Measurements from ENCODE around the gene UBTF. TPM values are rescaled to one million over a fixed set of nuclear protein-coding genes. Genes with fewer than 3 reads are reported as not detected.
A peak's percentile ranks its signal among the peaks of the same experiment; 100 is the strongest.

The UBTF gene
- total RNA-seq, 1 experiment from 2014 or later: 75.9 TPM

- ChIA-PET POLR2A (interaction anchor here (1.0 kb wide), 1 partner anchor 114 kb away, joined by 3 read pairs; no protein-coding TSS in a partner anchor), CTCF (interaction anchor here (1.0 to 3.9 kb wide), 4 partner anchors 9 to 133 kb away, joined by 3 to 37 read pairs (median 8); partner anchors contain the start of gene GRN)
- no peak for DNase-seq (ENCODE audit: low spot score)
- Mint-ChIP-seq H3K4me3 (no peak overlapping the region), H3K27ac (peak overlapping the region; percentile 74), H3K4me1 (peaks cover 19% of the 10 kb centered on the region), H3K27me3 (ENCODE audit: low read depth) (no peaks in the 10 kb centered on the region), H3K36me3 (peaks cover 63% of the 10 kb centered on the region), H3K9me3 (no peaks in the 10 kb centered on the region)
- TF ChIP-seq TEAD4 (CRISPR knock-in tag; IDR thresholded peaks at IDR 0.05) (no peak), CBFB (CRISPR knock-in tag; IDR thresholded peaks at IDR 0.05; ENCODE audit: low read depth) (no peak), TCF7 (CRISPR knock-in tag; IDR thresholded peaks at IDR 0.05; ENCODE audit: low read depth) (no peak), NFE2L1 (CRISPR knock-in tag; IDR thresholded peaks at IDR 0.05) (no peak)
- no peak for ATAC-seq
Observed at GRCh38 chr17:44212507-44213402, 6.7 kb downstream of the UBTF start.

DNA sequence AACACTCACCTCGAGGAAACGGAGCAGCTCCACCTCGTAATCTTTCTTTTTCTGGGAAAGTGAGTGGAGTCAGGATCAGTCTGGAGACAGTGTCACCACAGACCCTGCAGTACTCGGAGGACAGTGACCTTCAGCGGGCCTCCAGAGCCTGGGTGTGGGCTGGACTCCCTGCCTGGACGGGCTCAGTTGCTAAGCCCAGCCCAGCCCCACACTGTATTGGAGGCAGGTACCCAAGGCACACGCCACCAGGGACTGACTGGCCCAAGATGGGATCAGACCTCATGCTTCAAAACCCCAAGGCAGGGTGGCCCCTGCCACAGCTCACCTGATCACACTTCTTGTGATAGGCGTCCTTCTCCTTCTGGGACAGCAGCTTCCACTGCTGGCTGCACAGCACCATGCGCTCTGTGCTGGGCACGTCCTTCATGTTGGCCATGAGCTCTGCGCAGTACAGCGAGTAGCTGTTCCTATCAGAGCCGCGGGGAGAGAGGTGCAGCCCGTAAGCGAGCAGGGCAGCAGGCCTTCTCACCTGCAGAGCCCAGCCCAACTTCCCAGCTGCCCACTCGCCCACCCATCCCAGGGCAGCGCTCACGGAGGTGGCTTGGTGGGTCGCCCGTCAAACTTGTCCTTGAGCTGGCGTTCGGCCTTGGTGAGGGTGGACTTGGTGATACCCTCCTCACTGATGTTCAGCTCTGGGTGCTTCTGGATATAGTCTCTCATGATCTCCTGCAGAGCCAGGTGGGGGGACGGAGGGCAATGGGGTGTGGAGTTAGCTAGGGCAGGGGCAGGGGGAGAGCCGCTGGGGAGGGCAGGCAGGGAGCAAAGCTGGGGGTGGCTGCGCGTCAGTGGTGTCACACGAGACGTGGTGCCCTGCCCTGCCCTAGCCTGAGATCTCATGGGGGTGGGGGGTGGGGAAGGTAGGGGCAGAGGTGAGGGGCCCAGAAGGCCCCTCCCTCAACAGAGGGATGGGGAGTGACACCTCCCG is 7.9 kb downstream of the UBTF start:
- DNase-seq (ENCODE audit: low spot score) (no peak), ATAC-seq (no peak)
- ChIA-PET CTCF (interaction anchor here (0.7 to 3.9 kb wide), 25 partner anchors 8 to 164 kb away, joined by 3 to 77 read pairs (median 12); partner anchors contain the start of genes ASB16, ATXN7L3, FAM171A2 and GRN), POLR2A (interaction anchor here (0.6 to 2.6 kb wide), 3 partner anchors 10 to 48 kb away, joined by 3 to 13 read pairs (median 3); no protein-coding TSS in a partner anchor)
- H3K36me3 Mint-ChIP-seq: peaks cover 60% of the 10 kb centered on the region
- H3K4me1 Mint-ChIP-seq: peaks cover 13% of the 10 kb centered on the region
- no peaks in the 10 kb centered on the region for H3K9me3 Mint-ChIP-seq
- H3K27me3 Mint-ChIP-seq (ENCODE audit: low read depth): no peaks in the 10 kb centered on the region
- no peak overlapping the region for H3K27ac Mint-ChIP-seq
- no peak overlapping the region for H3K4me3 Mint-ChIP-seq
- TF ChIP-seq ZNF416 (CRISPR knock-in tag; IDR thresholded peaks at IDR 0.05) (no peak), EMX1 (CRISPR knock-in tag; IDR thresholded peaks at IDR 0.05) (no peak), AFF4 (CRISPR knock-in tag; IDR thresholded peaks at IDR 0.05; ENCODE audit: borderline replicate concordance) (no peak), FOXP1 (CRISPR knock-in tag; IDR thresholded peaks at IDR 0.05; ENCODE audit: borderline replicate concordance) (0 out of 2 replicates have a peak, but pooled peaks have one; percentile 26)
- TF ChIP-seq, protein P1, sequence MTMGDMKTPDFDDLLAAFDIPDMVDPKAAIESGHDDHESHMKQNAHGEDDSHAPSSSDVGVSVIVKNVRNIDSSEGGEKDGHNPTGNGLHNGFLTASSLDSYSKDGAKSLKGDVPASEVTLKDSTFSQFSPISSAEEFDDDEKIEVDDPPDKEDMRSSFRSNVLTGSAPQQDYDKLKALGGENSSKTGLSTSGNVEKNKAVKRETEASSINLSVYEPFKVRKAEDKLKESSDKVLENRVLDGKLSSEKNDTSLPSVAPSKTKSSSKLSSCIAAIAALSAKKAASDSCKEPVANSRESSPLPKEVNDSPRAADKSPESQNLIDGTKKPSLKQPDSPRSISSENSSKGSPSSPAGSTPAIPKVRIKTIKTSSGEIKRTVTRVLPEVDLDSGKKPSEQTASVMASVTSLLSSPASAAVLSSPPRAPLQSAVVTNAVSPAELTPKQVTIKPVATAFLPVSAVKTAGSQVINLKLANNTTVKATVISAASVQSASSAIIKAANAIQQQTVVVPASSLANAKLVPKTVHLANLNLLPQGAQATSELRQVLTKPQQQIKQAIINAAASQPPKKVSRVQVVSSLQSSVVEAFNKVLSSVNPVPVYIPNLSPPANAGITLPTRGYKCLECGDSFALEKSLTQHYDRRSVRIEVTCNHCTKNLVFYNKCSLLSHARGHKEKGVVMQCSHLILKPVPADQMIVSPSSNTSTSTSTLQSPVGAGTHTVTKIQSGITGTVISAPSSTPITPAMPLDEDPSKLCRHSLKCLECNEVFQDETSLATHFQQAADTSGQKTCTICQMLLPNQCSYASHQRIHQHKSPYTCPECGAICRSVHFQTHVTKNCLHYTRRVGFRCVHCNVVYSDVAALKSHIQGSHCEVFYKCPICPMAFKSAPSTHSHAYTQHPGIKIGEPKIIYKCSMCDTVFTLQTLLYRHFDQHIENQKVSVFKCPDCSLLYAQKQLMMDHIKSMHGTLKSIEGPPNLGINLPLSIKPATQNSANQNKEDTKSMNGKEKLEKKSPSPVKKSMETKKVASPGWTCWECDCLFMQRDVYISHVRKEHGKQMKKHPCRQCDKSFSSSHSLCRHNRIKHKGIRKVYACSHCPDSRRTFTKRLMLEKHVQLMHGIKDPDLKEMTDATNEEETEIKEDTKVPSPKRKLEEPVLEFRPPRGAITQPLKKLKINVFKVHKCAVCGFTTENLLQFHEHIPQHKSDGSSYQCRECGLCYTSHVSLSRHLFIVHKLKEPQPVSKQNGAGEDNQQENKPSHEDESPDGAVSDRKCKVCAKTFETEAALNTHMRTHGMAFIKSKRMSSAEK (CRISPR knock-in tag; IDR thresholded peaks at IDR 0.05; ENCODE audit: borderline replicate concordance): no peak
